Activated CD8-positive, alpha-beta T cell treated with anti-CD3 and anti-CD28 coated beads, Interleukin-2, amount 10 ng/mL, durations not matched to agents 7 days and 5 days (primary cell): ENCODE results near the gene LRG1. TPM values are rescaled to one million over a fixed set of nuclear protein-coding genes. Genes with fewer than 3 reads are reported as not detected.
A peak's percentile ranks its signal among the peaks of the same experiment; 100 is the strongest.

ENCODE experiments used
- ATAC-seq: fragments of 150-1000 bp; cut with Tn5 transposase; one replicate; pipeline ENCODE4 v1.10.0; 2021; ENCODE audit warnings: moderate library complexity
- CTCF ChIA-PET: fragments of 350-600 bp; sonication (Branson Sonifier 250); formaldehyde crosslinking; loops from one replicate; lab custom pipeline; 2021; ENCODE audit warnings: antibody characterized with exemption; lab: Charles Lee
- POLR2A ChIA-PET: fragments of 350-600 bp; sonication (Branson Sonifier 250); formaldehyde crosslinking; loops from one replicate; lab custom pipeline; 2021; ENCODE audit warnings: antibody characterized with exemption; lab: Charles Lee
- DNase-seq: peaks from one replicate; pipeline ENCODE4 v3.0.0-alpha.2; 2020
- H3K27ac Mint-ChIP-seq: one replicate; pipeline ENCODE4 v1.8.0; 2021; ENCODE audit warnings: mild to moderate bottlenecking, mixed read lengths
- H3K27me3 Mint-ChIP-seq: one replicate; pipeline ENCODE4 v1.8.0; 2021; ENCODE audit warnings: low read depth, mixed read lengths
- H3K36me3 Mint-ChIP-seq: one replicate; pipeline ENCODE4 v1.8.0; 2021; ENCODE audit warnings: low read depth, mixed read lengths
- H3K4me1 Mint-ChIP-seq: one replicate; pipeline ENCODE4 v1.8.0; 2021; ENCODE audit warnings: low read depth, mixed read lengths
- H3K4me3 Mint-ChIP-seq: one replicate; pipeline ENCODE4 v1.8.0; 2021; ENCODE audit warnings: mild to moderate bottlenecking, mixed read lengths
- H3K9me3 Mint-ChIP-seq: one replicate; pipeline ENCODE4 v1.8.0; 2022; ENCODE audit warnings: mixed read lengths; ENCODE audit not compliant: insufficient read depth
- total RNA-seq, 2 experiments: library from RNA; stranded (reverse); gene quantifications; one replicate each; pipeline ENCODE4 v1.2.3, GENCODE V29; 2021

Gene LRG1
- total RNA-seq = not detected

GRCh38 chr19:4539693-4540581 is at the start of gene LRG1:
LRG1 (minus strand) TSS chr19:4540036; CDS start chr19:4540013, 23 bp downstream.
- peaks cover 2% of the 10 kb centered on the region for H3K36me3 Mint-ChIP-seq
- no peak for DNase-seq
- peaks cover 3% of the 10 kb centered on the region for H3K9me3 Mint-ChIP-seq
- ATAC-seq = no peak
- H3K27me3 Mint-ChIP-seq = no peaks in the 10 kb centered on the region
- peaks cover 7% of the 10 kb centered on the region for H3K4me1 Mint-ChIP-seq
- H3K4me3 Mint-ChIP-seq = no peak within 1 kb of the TSS
- CTCF ChIA-PET = interaction anchor here (1.2 to 4.0 kb wide), 2 partner anchors 16 to 94 kb away, joined by 3 to 23 read pairs; no protein-coding TSS in a partner anchor
- POLR2A ChIA-PET = interaction anchor here (0.6 kb wide), 2 partner anchors 269 to 1041 kb away, joined by 3 read pairs; no protein-coding TSS in a partner anchor
- H3K27ac Mint-ChIP-seq = peak within 1 kb of the TSS; percentile 43

- ATAC-seq (no peak), DNase-seq (no peak)
- H3K36me3 Mint-ChIP-seq = no peaks in the 10 kb centered on the region
- peaks cover 27% of the 10 kb centered on the region for H3K27me3 Mint-ChIP-seq
- H3K4me3 Mint-ChIP-seq = no peak overlapping the region
- H3K9me3 Mint-ChIP-seq = no peaks in the 10 kb centered on the region
- ChIA-PET POLR2A (no interaction called here), CTCF (interaction anchor here (1.1 to 1.2 kb wide), 2 partner anchors 48 to 63 kb away, joined by 3 to 6 read pairs; no protein-coding TSS in a partner anchor)
- no peak overlapping the region for H3K27ac Mint-ChIP-seq
- no peaks in the 10 kb centered on the region for H3K4me1 Mint-ChIP-seq
These were observed 48.5 kb upstream of the LRG1 start for GRCh38 chr19:4588291-4588761.

GRCh38 chr19:4587527-4587926 is 47.7 kb upstream of the LRG1 start:
- H3K9me3 Mint-ChIP-seq = no peaks in the 10 kb centered on the region
- CTCF ChIA-PET = interaction anchor here (1.1 to 1.3 kb wide), 3 partner anchors 17 to 62 kb away, joined by 3 to 6 read pairs (median 4); no protein-coding TSS in a partner anchor
- H3K27me3 Mint-ChIP-seq = peaks cover 28% of the 10 kb centered on the region

GRCh38 chr19:4586691-4587090 is 46.9 kb upstream of the LRG1 start:
- no peak overlapping the region for H3K27ac Mint-ChIP-seq
- H3K9me3 Mint-ChIP-seq = no peaks in the 10 kb centered on the region
- no peak for ATAC-seq
- DNase-seq = no peak
- no peak overlapping the region for H3K4me3 Mint-ChIP-seq
- H3K27me3 Mint-ChIP-seq = peaks cover 33% of the 10 kb centered on the region
- CTCF ChIA-PET = interaction anchor here (1.3 kb wide), 1 partner anchor 16 kb away, joined by 4 read pairs; no protein-coding TSS in a partner anchor
- H3K36me3 Mint-ChIP-seq = no peaks in the 10 kb centered on the region
- POLR2A ChIA-PET = interaction anchor here (0.6 kb wide), 1 partner anchor 732 kb away, joined by 3 read pairs; no protein-coding TSS in a partner anchor
- H3K4me1 Mint-ChIP-seq = peaks cover 3% of the 10 kb centered on the region

More at GRCh38 chr19:4587527-4587926, 47.7 kb upstream of the LRG1 start:
- Mint-ChIP-seq H3K4me1 (no peaks in the 10 kb centered on the region), H3K4me3 (no peak overlapping the region), H3K27ac (no peak overlapping the region), H3K36me3 (no peaks in the 10 kb centered on the region)
- ATAC-seq (no peak), DNase-seq (no peak)
- POLR2A ChIA-PET = no interaction called here

GRCh38 chr19:4586245-4586644 is 46.4 kb upstream of the LRG1 start:
- ChIA-PET POLR2A (no interaction called here), CTCF (interaction anchor here (1.2 kb wide), 1 partner anchor 205 kb away, joined by 3 read pairs; the partner anchor contains the start of gene FEM1A)
- no peak overlapping the region for H3K4me3 Mint-ChIP-seq
- no peaks in the 10 kb centered on the region for H3K36me3 Mint-ChIP-seq
- no peak for ATAC-seq
- no peaks in the 10 kb centered on the region for H3K9me3 Mint-ChIP-seq
- DNase-seq = no peak
- peaks cover 3% of the 10 kb centered on the region for H3K4me1 Mint-ChIP-seq
- H3K27me3 Mint-ChIP-seq = peaks cover 28% of the 10 kb centered on the region
- H3K27ac Mint-ChIP-seq = no peak overlapping the region

- CTCF ChIA-PET = interaction anchor here (1.2 to 1.5 kb wide), 2 partner anchors 51 to 206 kb away, joined by 3 to 5 read pairs; partner anchors contain the start of gene FEM1A
- no peak for DNase-seq
- H3K27ac Mint-ChIP-seq = no peak overlapping the region
- no peak overlapping the region for H3K4me3 Mint-ChIP-seq
- peaks cover 6% of the 10 kb centered on the region for H3K4me1 Mint-ChIP-seq
- POLR2A ChIA-PET = no interaction called here
- H3K9me3 Mint-ChIP-seq = no peaks in the 10 kb centered on the region
- peaks cover 28% of the 10 kb centered on the region for H3K27me3 Mint-ChIP-seq
- no peaks in the 10 kb centered on the region for H3K36me3 Mint-ChIP-seq
- ATAC-seq = no peak
These were observed 45.7 kb upstream of the LRG1 start for GRCh38 chr19:4585556-4585955.

GRCh38 chr19:4584670-4585460 is 45.0 kb upstream of the LRG1 start:
- H3K9me3 Mint-ChIP-seq = no peaks in the 10 kb centered on the region
- peaks cover 32% of the 10 kb centered on the region for H3K27me3 Mint-ChIP-seq
- ATAC-seq (no peak), DNase-seq (no peak)
- POLR2A ChIA-PET = no interaction called here
- no peak overlapping the region for H3K27ac Mint-ChIP-seq
- peaks cover 6% of the 10 kb centered on the region for H3K4me1 Mint-ChIP-seq
- CTCF ChIA-PET = interaction anchor here (0.8 to 1.5 kb wide), 3 partner anchors 52 to 206 kb away, joined by 3 to 5 read pairs (median 3); partner anchors contain the start of gene FEM1A
- H3K36me3 Mint-ChIP-seq = no peaks in the 10 kb centered on the region
- no peak overlapping the region for H3K4me3 Mint-ChIP-seq

GRCh38 chr19:4583961-4584669 is 44.3 kb upstream of the LRG1 start:
- no peaks in the 10 kb centered on the region for H3K9me3 Mint-ChIP-seq
- ATAC-seq (no peak), DNase-seq (peak; percentile 33)
- H3K4me3 Mint-ChIP-seq = no peak overlapping the region
- no peaks in the 10 kb centered on the region for H3K36me3 Mint-ChIP-seq
- peaks cover 37% of the 10 kb centered on the region for H3K27me3 Mint-ChIP-seq
- H3K4me1 Mint-ChIP-seq = peaks cover 6% of the 10 kb centered on the region
- H3K27ac Mint-ChIP-seq = no peak overlapping the region
- POLR2A ChIA-PET = no interaction called here
- CTCF ChIA-PET = interaction anchor here (0.8 kb wide), 1 partner anchor 113 kb away, joined by 3 read pairs; no protein-coding TSS in a partner anchor

- Mint-ChIP-seq H3K4me3 (no peak overlapping the region), H3K27ac (no peak overlapping the region), H3K36me3 (no peaks in the 10 kb centered on the region), H3K4me1 (peaks cover 6% of the 10 kb centered on the region), H3K27me3 (peaks cover 42% of the 10 kb centered on the region), H3K9me3 (no peaks in the 10 kb centered on the region)
- ATAC-seq (no peak), DNase-seq (no peak)
- CTCF ChIA-PET = no interaction called here
- POLR2A ChIA-PET = no interaction called here
These were observed 43.4 kb upstream of the LRG1 start for GRCh38 chr19:4582980-4583842.
